Body of pancreas (tissue), 4 donors: Measurements from ENCODE around the gene PATJ.
"Not testable (repeated sequence)": the region's sequence is repeated elsewhere in the genome, so short reads cannot be mapped to it uniquely, and the experiment has no call there.

Source experiments
- CTCF ChIP-seq, 7 experiments: fragments of 450-650 bp in 4 of 7; fragments of 200-600 bp in 3 of 7; sonication (generic) in 3 of 7; IDR thresholded peaks; one replicate each; pipeline ENCODE4 v1.5.1; 2016 to 2019; ENCODE audit warnings: antibody characterized with exemption in 7 of 7
- POLR2A ChIP-seq, 3 donors: fragments of 450-650 bp; IDR thresholded peaks; one replicate each; pipeline ENCODE4 v1.6.1; 2016; ENCODE audit warnings: antibody characterized with exemption in 3 of 3, mild to moderate bottlenecking in 2 of 3

- TF ChIP-seq CTCF, POLR2A (IDR thresholded peaks at IDR 0.05): not testable (repeated sequence)
Measured at GRCh38 chr1:61844664-61845063, 102.4 kb downstream of the PATJ start.
